ENCODE measurements around the gene MYO1G.

DNA sequence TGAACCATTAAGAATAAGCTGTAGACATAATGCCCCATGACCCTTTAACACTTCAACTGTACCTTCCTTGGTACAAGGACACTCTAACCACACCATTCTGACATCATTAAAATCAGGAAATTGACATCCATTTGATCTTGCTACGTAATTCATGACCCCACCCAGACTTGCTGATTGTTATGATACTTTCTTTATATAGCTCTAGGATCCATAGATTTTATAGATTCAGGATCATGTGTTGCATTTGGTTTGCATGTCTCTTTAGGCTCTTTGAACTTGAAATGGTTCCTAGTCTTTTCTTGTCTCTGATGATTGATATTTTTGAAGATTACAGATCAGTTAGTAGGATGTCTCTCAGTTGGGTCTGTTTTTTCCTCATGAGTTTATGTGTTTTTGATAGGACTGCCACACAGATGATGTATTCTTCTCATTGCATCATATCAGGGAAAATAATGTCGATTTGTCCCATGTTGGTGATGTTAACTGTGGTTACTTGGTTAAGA is 34.7 kb upstream of the MYO1G start:
- TF ChIP-seq KLF1 (tag; IDR thresholded peaks at IDR 0.05) = no peak
- no peak for TF ChIP-seq SOX6 (IDR thresholded peaks at IDR 0.05)
- no peak for TF ChIP-seq TSC22D4 (tag; IDR thresholded peaks at IDR 0.05)
- TF ChIP-seq CTCF (IDR thresholded peaks at IDR 0.05 in 2 of 3, conservative IDR thresholded peaks at IDR 0.05 in 1 of 3; ENCODE audit: insufficient read depth in 2 of 3, low read depth in 1 of 3, low read length in 3 of 3) = no peak
- no peak for TF ChIP-seq ESRRA (IDR thresholded peaks at IDR 0.05; ENCODE audit: borderline replicate concordance, low read depth)
